Measurements from ENCODE around the gene TP53.
A peak's percentile ranks its signal among the peaks of the same experiment; 100 is the strongest.
"Not testable (repeated sequence)": the region's sequence is repeated elsewhere in the genome, so short reads cannot be mapped to it uniquely, and the experiment has no call there.

Gene TP53

DNA sequence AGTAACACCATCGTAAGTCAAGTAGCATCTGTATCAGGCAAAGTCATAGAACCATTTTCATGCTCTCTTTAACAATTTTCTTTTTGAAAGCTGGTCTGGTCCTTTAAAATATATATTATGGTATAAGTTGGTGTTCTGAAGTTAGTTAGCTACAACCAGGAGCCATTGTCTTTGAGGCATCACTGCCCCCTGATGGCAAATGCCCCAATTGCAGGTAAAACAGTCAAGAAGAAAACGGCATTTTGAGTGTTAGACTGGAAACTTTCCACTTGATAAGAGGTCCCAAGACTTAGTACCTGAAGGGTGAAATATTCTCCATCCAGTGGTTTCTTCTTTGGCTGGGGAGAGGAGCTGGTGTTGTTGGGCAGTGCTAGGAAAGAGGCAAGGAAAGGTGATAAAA is 14.1 kb downstream of the TP53 start:
- DNase-seq, result peak in 2 of 3 experiments; percentile 1 to 21

DNA sequence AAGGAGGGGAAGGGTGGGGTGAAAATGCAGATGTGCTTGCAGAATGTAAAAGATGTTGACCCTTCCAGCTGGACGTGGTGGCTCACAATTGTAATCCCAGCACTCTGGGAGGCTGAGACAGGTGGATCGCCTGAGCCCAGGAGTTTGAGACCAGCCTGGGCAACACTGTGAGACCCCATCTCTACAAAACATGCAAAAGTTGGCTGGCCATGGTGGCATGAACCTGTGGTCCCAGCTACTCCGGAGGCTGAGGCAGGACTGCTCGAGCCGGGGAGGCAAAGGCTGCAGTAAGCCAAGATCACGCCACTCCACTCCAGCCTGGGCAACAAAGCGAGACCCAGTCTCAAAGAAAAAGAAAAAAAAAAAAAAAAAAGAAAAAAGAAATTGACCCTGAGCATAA is 18.8 kb downstream of the TP53 start:
- no peak for DNase-seq

DNA sequence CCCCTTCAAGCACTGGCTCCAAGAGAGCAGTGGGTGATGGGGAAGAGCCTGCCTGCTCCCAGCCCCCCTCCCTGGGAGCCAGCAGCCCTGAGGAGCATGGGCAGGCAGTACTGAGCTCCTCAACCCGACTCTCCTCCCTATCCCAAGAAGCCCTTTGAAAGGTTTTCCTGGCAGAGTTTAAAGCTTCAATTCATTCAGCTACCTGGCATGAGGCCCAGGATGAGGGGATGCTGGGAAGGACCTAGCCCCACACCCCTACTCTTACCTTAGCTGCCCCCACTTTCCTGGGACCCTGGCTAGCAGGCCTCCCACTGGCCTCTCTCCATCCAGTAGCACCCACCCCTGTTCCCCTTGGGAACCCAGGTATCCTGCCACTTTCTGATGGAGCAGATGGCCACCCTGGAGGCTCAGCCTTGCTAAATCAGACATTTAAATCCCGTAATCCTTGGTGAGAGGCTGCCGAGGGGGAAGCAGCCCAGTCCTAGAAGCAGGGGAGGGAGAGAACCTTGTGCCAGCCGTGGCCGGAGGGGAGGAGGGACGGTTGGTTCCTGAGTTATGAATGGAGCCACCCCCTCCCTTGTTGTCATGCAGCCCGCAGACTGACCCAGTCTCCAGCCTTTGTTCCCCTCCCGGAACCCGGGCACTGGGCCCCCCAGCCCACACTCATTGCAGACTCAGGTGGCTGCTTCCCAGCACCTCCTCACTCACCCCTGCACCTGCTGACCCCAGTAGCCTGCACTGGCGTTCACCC is 19.5 kb downstream of the TP53 start:
- DNase-seq, result no peak

- no peak for DNase-seq
Measured at GRCh38 chr17:7656958-7657609, 30.2 kb downstream of the TP53 start.

DNA sequence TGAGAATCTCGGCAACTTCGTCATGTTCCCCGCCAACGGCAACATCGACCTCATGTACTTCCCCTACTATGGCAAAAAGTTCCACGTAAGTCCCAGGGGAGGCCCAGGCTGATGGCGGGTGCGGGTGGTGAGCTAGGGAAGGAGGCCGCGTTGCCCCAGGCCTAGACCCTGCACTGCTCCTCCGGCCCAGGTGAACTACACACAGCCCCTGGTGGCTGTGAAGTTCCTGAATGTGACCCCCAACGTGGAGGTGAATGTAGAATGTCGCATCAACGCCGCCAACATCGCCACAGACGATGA is 31.8 kb downstream of the TP53 start:
- DNase-seq, result no peak

- no peak for DNase-seq
Measured at GRCh38 chr17:7654832-7655540, 32.3 kb downstream of the TP53 start.

DNA sequence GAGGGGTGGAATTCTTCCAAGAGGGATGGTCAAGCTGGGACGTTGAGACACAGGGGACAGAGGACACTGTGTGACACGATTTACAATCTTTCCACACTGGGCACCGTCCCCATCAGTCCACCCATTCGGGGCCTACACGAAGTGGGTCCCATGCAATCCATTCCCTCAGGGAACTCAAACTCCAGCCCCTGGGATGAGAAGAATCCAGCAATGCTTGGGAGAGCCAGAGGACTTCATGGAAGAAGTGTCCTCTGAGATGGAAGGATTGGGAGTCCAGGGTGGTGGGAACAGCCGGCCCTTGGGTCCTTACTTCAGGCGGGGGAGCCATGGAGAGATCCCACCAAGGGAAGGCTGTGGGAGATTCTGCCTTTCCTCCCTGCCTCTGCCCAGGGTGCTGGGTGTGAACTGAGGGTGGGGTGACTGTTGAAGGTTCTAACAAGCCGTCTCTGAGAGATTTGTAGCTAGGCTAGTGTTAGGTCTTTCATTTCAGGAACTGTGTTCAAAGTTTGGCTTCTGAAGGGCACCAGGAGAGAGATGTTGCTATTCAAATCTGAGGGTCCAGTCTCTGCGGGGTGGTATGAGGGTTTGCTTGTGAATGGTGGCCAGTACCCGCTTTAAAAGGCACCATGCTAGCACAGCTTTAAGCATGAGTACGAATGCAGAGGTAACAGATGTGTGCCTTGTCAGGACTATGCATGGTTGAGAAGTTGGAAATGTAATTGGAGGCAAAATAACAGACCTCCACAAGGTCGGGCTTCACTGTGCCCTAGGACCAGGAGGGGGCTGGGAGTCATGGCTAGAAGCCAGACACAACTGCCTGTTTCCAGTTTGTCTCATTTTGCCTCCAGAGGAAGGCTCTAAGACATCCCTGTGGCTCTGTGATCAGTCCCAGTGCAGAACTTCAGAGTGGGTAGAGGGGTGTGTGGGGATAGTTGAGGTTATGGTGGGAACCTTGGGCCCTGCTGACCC is 34.6 kb downstream of the TP53 start:
- DNase-seq, result no peak

DNA sequence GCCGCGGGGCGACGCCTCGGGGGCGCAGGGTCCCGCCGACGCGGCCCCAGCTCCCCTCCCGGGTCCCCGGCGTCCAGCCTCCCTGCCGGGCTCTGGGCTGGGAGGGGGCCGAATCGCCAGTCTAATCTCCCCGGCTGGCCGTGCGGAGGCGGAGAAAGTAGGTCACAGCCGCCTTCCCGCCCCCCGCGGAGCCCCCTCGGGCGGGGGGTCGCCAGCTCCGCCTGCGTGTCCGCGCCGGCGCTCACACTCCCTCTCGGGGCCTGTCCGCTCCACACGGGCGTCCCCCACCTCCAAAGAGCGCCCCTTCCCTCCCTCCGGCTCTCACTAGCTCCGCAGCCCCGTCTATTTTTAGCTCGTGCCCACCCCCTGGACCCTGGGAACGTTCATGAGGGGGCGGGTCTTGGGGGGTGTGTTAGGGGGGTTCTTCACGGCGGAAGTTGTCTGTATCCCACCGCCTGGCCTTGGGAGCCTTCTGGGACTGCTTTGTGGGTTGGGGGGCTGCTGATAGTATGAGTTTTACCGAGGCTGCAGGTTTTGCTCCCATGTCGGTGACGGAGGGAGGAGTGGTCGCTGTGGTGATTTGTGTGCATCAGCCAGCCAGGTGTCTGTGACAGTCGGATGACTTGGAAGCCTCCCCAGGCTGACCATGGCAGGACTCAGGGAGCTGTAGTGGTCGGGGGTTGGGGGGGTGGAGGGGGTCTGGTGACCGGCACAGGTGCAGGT is 35.5 kb downstream of the TP53 start:
- peak in 2 of 3 experiments; percentile 10 to 32 for DNase-seq

DNA sequence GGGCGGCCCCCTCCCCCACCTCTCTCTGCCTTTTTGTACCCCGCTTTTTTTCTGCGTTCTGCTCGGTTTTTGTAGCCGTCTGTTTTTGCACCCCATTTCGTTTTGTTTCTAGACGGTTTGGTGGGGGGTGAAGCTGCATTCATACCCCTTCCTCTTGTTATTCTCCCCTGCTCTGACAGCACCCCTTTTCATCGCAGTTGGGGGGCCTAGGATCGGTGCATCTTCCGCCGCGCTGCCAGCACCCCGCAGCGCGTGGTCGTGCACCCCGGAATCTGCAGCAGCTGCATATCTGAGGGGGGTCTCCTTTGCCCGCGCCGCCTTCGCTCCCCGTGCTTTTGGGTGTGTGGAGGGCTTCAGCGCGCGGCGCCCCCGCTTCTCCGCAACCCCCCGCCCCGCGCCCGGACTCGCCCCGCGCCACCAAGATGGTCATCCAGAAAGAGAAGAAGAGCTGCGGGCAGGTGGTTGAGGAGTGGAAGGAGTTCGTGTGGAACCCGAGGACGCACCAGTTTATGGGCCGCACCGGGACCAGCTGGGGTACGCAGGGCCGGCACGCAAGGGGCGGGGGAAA is 36.1 kb downstream of the TP53 start:
- peak in 1 of 3 experiments; percentile 17 for DNase-seq

- DNase-seq, result peak; percentile 12 to 71 (median 56)
Measured at GRCh38 chr17:7650509-7651096, 36.7 kb downstream of the TP53 start, which contains the start of gene ATP1B2. ATP1B2 (plus strand) TSS chr17:7650926; CDS start chr17:7651519, 593 bp downstream.

- DNase-seq, result no peak
Measured at GRCh38 chr17:7647018-7647417, 40.3 kb downstream of the TP53 start.

- no peak for DNase-seq
Measured at GRCh38 chr17:7646457-7646856, 40.8 kb downstream of the TP53 start.

DNA sequence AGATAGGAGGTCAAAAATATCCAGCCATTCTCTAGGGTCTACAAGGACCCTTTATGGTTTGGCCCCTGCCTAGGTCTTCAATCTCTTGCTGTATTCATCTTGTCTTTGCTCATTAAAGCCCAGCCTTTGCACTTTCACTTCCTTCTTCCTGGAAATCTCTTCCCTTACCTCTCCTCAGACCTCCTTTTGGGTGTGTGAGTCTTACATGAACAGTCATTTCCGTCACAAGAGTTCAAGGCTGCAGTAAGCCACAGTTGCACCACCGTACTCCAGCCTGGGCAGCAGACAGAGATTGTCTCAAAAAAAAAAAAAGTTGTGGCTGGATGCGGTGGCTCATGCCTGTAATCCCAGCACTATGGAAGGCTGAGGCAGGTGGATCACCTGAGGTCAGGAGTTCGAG is 42.5 kb downstream of the TP53 start:
- DNase-seq, result no peak

DNA sequence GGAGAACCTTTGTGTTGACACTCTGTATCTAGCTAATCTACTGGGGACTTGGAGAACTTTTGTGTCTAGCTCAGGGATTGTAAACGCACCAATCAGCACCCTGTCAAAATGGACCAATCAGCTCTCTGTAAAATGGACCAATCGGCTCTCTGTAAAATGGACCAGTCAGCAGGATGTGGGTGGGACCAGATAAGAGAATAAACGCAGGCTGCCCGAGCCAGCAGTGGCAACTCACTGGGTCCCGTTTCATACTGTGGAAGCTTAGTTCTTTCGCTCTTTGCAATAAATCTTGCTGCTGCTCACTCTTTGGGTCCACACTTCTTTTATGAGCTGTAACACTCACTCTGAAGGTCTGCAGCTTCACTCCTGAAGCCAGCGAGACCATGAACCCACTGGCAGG is 45.7 kb downstream of the TP53 start:
- not testable (repeated sequence) for DNase-seq

DNA sequence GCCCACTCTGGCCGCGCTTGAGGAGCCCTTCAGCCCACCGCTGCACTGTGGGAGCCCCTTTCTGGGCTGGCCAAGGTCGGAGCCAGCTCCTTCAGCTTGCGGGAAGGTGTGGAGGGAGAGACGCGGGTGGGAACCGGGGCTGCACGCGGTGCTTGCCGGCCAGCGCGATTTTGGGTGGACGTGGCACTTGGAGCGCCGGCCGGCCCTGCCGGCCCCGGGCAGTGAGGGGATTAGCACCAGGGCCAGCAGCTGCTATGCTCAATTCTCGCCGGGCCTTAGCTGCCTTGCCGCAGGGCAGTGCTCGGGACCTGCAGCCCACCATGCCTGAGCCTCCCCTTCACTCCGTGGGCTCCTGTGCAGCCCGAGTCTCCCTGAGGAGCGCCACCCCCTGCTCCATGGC is 46.5 kb downstream of the TP53 start:
- no peak for DNase-seq

GRCh38 chr17:7636163-7636562 is 51.1 kb downstream of the TP53 start:
- DNase-seq, result no peak

DNA sequence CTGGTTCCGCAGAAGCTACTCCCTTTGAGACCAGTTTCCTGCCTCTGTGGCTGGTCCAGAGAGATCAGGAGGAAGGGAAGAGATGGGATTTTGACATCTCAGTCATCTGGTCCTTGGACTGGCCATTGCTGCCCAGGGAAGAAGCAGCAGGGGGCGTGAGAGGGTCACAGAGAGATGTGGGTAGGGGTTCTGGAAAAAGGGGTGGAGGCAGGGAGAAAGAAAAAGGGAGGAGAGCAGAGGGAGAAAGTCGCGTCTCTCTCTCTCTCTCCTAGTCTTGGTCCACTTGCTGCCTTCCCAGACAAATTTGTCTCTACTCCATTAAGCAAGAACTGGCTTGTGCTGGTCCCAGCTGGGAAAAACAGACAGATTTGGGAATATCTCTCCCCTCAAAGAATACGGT is 52.9 kb downstream of the TP53 start:
- peak in 1 of 3 experiments; percentile 16 for DNase-seq

DNA sequence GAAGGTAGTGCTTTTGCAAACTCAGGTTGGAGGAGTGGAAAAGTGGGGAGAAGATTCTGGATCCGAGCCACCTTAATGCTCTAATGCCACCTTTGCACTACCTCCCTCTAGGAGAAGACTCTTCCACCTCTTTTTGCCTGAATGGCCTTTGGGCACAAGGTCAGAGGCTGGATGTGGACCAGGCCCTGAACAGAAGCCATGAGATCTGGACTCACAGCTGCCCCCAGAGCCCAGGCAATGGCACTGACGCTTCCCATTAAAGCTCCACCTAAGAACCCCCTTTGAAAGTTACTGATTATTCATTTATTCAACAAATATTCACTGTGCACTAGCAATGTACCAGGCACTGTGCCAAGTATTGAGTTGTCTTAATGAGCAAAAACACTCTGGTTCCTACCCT is 54.2 kb downstream of the TP53 start:
- no peak for DNase-seq

DNA sequence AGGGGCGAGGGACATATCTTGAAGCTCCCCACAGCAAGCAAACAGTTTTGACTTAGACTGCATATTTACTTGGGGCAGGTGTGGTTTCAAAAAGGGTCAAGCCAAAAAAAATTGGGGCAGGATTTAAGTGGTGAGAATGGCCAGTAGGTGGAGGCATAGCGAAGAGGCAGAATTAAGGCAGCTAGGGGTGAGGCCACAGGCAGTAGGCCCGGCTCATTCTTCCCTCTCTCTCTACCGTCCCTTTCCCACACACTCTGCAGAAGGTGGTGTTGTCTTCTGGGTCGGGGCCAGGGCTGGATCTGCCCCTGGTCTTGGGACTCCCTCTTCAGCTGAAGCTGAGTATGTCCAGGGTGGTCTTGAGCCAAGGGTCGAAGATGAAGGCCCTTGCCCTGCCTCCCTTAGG is 54.8 kb downstream of the TP53 start:
- DNase-seq, result peak in 1 of 3 experiments; percentile 19

GRCh38 chr17:7631398-7632380 is 55.6 kb downstream of the TP53 start:
- DNase-seq, result no peak
